Measurements from ENCODE around the gene UNG.

GRCh38 chr12:109109746-109110350, 12.5 kb downstream of the UNG start:
- TF ChIP-seq TAF1 (IDR thresholded peaks at IDR 0.05; ENCODE audit: low read depth) (no peak), EP300 (conservative IDR thresholded peaks at IDR 0.05; ENCODE audit: poor library complexity, severe bottlenecking) (no peak), CTCF (IDR thresholded peaks at IDR 0.05; ENCODE audit: poor library complexity, severe bottlenecking) (no peak), POLR2AphosphoS5 (IDR thresholded peaks at IDR 0.05) (no peak), EZH2 (IDR thresholded peaks at IDR 0.05; ENCODE audit: borderline replicate concordance, insufficient read depth, low read length, poor library complexity, severe bottlenecking) (no peak), RAD21 (conservative IDR thresholded peaks at IDR 0.05) (no peak), REST (IDR thresholded peaks at IDR 0.05; ENCODE audit: borderline replicate concordance) (no peak), MXI1 (conservative IDR thresholded peaks at IDR 0.05; ENCODE audit: poor library complexity, severe bottlenecking) (no peak)

Data from neural cell (in vitro differentiated cells).